Retina (tissue), 1 donor: ENCODE results near the gene ANKRD65.

ENCODE experiments used
- DNase-seq: peaks from one replicate; pipeline ENCODE4 v3.0.0-alpha.2; 2016

Gene ANKRD65

GRCh38 chr1:1441002-1441888 is 20.2 kb upstream of the ANKRD65 start:
- peak; percentile 77 for DNase-seq

GRCh38 chr1:1440262-1441001 is 19.4 kb upstream of the ANKRD65 start:
- no peak for DNase-seq

GRCh38 chr1:1439546-1440261 is 18.6 kb upstream of the ANKRD65 start:
- no peak for DNase-seq

GRCh38 chr1:1438531-1439381 is 17.7 kb upstream of the ANKRD65 start:
- DNase-seq = no peak

GRCh38 chr1:1437904-1438376 is 16.9 kb upstream of the ANKRD65 start:
- no peak for DNase-seq

- DNase-seq = no peak
Measured at GRCh38 chr1:1437033-1437903, 16.2 kb upstream of the ANKRD65 start.

- no peak for DNase-seq
Measured at GRCh38 chr1:1436630-1437032, 15.6 kb upstream of the ANKRD65 start.

- DNase-seq = no peak
Measured at GRCh38 chr1:1435911-1436629, 15.0 kb upstream of the ANKRD65 start.

- DNase-seq = peak; percentile 77
Measured at GRCh38 chr1:1435106-1435903, 14.2 kb upstream of the ANKRD65 start, which contains the start of gene VWA1. VWA1 (plus strand) TSS chr1:1435690; CDS start chr1:1435749, 59 bp downstream.

GRCh38 chr1:1434824-1435105 is 13.7 kb upstream of the ANKRD65 start:
- DNase-seq = no peak

- DNase-seq = no peak
Measured at GRCh38 chr1:1434131-1434823, 13.2 kb upstream of the ANKRD65 start.

- DNase-seq = peak; percentile 44
Measured at GRCh38 chr1:1433804-1434130, 12.7 kb upstream of the ANKRD65 start.

- DNase-seq = peak; percentile 71
Measured at GRCh38 chr1:1432951-1433803, 12.1 kb upstream of the ANKRD65 start.

- peak; percentile 50 for DNase-seq
Measured at GRCh38 chr1:1432274-1432950, 11.3 kb upstream of the ANKRD65 start.

GRCh38 chr1:1431845-1432273 is 10.8 kb upstream of the ANKRD65 start:
- peak; percentile 60 for DNase-seq

- peak; percentile 40 for DNase-seq
Measured at GRCh38 chr1:1430992-1431844, 10.1 kb upstream of the ANKRD65 start.
